ENCODE measurements around the gene HAP1. TPM values are rescaled to one million over a fixed set of nuclear protein-coding genes. Genes with fewer than 3 reads are reported as not detected.

The HAP1 gene
- total RNA-seq, 1 donor from 2014 or later: 0.45 TPM

Small RNA genes lying within 50 kb of the gene (small RNA-seq; reads per million reads assigned to genes)
- not detected for gene RN7SL399P
- not detected for gene RNA5SP442

Other genes starting within 250 kb of the HAP1 start
- gene KRT36, start 244.7 kb downstream of the HAP1 start, total RNA-seq (ENCODE audit: low replicate concordance): not detected in 2 replicates
- not detected in 2 replicates for gene KRT13, start 229.0 kb downstream of the HAP1 start, total RNA-seq (ENCODE audit: low replicate concordance)
- 0.15 TPM in 1 of 2 replicates, not detected in the other for gene KRT15, start 215.8 kb downstream of the HAP1 start, total RNA-seq (ENCODE audit: low replicate concordance)
- 114 and 184 TPM in 2 replicates for gene KRT19, start 206.3 kb downstream of the HAP1 start, total RNA-seq (ENCODE audit: low replicate concordance)
- gene KRT9, start 162.6 kb downstream of the HAP1 start, total RNA-seq (ENCODE audit: low replicate concordance): not detected in 2 replicates
- not detected in 2 replicates for gene KRT14, start 147.7 kb downstream of the HAP1 start, total RNA-seq (ENCODE audit: low replicate concordance)
- gene KRT16, start 121.9 kb downstream of the HAP1 start, total RNA-seq (ENCODE audit: low replicate concordance): not detected in 2 replicates
- not detected in 2 replicates for gene KRT17, start 110.1 kb downstream of the HAP1 start, total RNA-seq (ENCODE audit: low replicate concordance)
- 60.7 and 91.4 TPM in 2 replicates for gene EIF1, start 45.8 kb downstream of the HAP1 start, total RNA-seq (ENCODE audit: low replicate concordance)
- not detected in 2 replicates for gene GAST, start 22.3 kb downstream of the HAP1 start, total RNA-seq (ENCODE audit: low replicate concordance)
- gene JUP, start 52.1 kb upstream of the HAP1 start, total RNA-seq (ENCODE audit: low replicate concordance): 28.5 and 91.8 TPM in 2 replicates
- 18.7 and 48.5 TPM in 2 replicates for gene P3H4, start 77.3 kb upstream of the HAP1 start, total RNA-seq (ENCODE audit: low replicate concordance)
- 108 and 231 TPM in 2 replicates for gene FKBP10, start 78.4 kb upstream of the HAP1 start, total RNA-seq (ENCODE audit: low replicate concordance)
- gene NT5C3B, start 101.6 kb upstream of the HAP1 start, total RNA-seq (ENCODE audit: low replicate concordance): 99.5 and 106 TPM in 2 replicates
- 0.65 TPM in 1 of 2 replicates, not detected in the other for gene KLHL10, start 103.2 kb upstream of the HAP1 start, total RNA-seq (ENCODE audit: low replicate concordance)
- 28.5 and 33.3 TPM in 2 replicates for gene KLHL11, start 130.8 kb upstream of the HAP1 start, total RNA-seq (ENCODE audit: low replicate concordance)
- 221 and 273 TPM in 2 replicates for gene ACLY, start 184.3 kb upstream of the HAP1 start, total RNA-seq (ENCODE audit: low replicate concordance)
- 4.1 and 4.6 TPM in 2 replicates for gene ODAD4, start 196.0 kb upstream of the HAP1 start, total RNA-seq (ENCODE audit: low replicate concordance)
- gene CNP, start 232.2 kb upstream of the HAP1 start, total RNA-seq (ENCODE audit: low replicate concordance): 38.6 and 70.3 TPM in 2 replicates